GM12872 (cell line): ENCODE results near the gene CEP192.

Experiments used
- CTCF ChIP-seq: IDR thresholded peaks from 3 replicates; pipeline ENCODE4 v1.5.1; 2011; ENCODE audit warnings: low read depth, mild to moderate bottlenecking, low read length, moderate library complexity; ENCODE audit not compliant: insufficient read depth

CEP192 gene

GRCh38 chr18:12948050-12948804, 42.9 kb upstream of the CEP192 start:
- TF ChIP-seq CTCF: no peak

GRCh38 chr18:12958478-12958877, 32.7 kb upstream of the CEP192 start:
- no peak for TF ChIP-seq CTCF

GRCh38 chr18:12960395-12960794, 30.8 kb upstream of the CEP192 start:
- TF ChIP-seq CTCF: no peak

- TF ChIP-seq CTCF: no peak
These were observed 30.2 kb upstream of the CEP192 start for GRCh38 chr18:12960853-12961397.

GRCh38 chr18:12963069-12963468, 28.1 kb upstream of the CEP192 start:
- TF ChIP-seq CTCF: no peak

- TF ChIP-seq CTCF: no peak
These were observed 23.0 kb upstream of the CEP192 start for GRCh38 chr18:12968115-12968514.

- no peak for TF ChIP-seq CTCF
These were observed 22.5 kb upstream of the CEP192 start for GRCh38 chr18:12968619-12969018.
